NCI-H345 treated with DMSO at 0.1 percent for 48 hours (cell line): ENCODE measurements around the gene OMP.

Source experiments
- DNase-seq: peaks from one replicate; lab custom pipeline; 2025; ENCODE audit not compliant: unreplicated experiment; lab: John Stamatoyannopoulos, UW

The OMP gene

DNA sequence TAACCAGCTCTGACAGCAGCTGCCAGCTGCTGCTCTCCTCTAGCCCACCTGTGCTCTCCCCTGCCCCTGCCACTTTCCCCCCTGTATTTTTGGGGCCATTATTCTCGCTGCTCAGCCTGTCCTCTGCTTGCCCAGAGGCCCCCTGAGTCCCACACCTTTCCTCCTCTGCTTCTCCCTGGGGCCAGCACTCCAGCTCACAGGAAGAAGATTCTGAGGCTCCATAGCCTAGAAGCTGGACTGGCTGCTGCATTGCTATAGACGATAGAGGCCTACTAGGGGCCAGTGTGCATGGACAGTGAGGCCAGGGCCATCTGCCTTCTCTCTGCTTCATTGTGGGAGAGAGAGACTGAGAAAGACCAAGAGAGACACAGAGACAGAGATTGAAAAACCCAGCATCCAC is 679 bp downstream of the OMP start:
- no peak for DNase-seq

DNA sequence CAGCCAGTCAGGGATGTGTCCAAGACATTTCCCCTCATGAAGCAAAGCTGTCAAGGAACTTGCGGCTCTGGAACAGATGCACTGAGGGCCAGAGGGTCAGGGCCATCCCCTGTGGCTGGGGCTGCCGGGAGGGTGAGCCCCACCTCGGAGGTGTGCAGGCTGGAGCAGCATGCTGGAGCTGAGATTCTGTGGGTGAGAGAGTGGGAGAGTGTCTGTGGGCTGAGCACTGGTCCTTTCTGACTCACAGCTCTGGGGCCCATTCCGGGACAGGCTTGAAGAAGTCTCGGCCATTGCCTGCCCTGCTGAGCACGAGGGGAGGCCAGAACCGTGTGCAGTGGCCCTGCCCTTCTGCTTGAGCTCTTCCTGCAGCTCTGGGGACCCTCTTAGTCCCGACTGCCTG is 2.1 kb downstream of the OMP start:
- DNase-seq: no peak

DNA sequence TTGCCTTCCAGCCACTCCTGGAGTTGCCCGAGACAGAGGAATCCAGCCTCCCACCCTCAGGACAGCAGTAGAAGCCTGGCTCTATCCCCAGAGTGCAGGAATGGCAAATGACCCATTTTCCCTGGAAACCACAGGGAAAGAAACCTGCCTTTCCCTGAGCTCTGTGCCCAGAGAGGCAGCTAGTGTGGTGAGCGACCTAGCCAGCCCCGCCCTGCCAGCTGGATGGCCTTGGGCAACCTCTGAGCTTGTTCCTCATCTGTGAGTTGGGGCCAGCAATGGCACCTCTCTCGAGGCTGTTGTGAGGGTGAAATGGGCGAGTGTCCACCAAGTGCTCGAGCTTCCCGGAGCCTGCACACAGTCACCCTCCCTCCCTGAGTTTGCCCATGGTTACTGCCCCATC is 3.7 kb downstream of the OMP start:
- DNase-seq: no peak

DNA sequence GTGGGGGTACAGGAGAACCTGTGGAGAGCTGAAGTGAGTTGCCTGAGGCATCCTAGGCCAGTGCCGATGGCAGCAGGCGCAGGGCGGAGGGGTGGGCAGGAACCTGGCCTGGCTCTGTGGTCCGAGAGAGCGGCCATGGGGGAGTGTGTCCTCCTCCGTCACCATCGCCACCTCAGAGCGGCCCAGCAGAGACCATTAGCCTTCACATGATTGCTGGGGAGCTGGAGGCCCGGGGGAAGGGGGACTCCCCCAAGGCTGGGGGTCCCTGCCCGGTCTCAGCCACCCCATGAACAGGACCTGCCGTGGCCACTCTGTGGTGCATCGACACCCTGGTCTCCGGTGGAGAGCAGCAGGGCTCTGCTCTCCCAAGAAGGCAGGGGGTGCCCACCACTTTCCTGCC is 4.1 kb downstream of the OMP start:
- DNase-seq: no peak

DNA sequence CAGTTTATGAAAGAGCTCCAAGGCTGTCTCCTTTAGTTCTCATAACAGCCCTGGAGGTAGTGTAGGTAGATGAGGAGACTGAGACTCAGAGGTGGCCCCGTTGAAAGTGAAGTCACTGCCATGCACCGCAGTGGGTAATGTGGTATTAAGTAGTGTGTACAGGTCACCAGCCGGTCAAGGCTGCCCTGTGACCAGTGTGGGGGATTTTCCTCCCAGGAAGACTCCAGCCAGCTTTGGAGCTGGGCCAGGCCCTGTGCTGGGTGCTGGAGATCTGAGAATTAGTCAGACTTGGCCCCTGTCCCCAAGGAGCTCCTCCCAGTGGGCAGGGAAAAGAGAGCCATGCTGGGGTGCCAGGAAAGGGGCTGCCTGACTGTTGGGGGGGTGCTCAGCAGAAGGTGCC is 5.3 kb downstream of the OMP start:
- no peak for DNase-seq

DNA sequence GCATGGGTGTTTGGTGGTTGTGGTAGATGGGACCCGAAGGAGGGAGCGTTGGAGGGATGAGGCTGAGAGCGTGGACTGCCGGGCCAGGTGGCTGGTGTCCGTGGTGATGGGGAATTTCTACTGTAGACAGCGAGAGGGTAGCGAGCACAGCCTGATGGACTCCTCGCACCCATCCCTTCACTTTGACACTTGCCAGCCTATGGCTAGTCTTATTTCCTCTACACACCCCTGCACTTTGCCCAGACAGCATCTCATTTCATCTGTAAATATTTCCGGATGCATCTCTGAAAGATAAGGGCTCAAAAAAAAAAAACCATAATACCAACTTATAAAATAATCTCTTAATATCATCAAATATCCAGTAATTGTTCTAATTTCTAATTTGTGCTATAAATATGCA is 5.8 kb downstream of the OMP start:
- DNase-seq: no peak

DNA sequence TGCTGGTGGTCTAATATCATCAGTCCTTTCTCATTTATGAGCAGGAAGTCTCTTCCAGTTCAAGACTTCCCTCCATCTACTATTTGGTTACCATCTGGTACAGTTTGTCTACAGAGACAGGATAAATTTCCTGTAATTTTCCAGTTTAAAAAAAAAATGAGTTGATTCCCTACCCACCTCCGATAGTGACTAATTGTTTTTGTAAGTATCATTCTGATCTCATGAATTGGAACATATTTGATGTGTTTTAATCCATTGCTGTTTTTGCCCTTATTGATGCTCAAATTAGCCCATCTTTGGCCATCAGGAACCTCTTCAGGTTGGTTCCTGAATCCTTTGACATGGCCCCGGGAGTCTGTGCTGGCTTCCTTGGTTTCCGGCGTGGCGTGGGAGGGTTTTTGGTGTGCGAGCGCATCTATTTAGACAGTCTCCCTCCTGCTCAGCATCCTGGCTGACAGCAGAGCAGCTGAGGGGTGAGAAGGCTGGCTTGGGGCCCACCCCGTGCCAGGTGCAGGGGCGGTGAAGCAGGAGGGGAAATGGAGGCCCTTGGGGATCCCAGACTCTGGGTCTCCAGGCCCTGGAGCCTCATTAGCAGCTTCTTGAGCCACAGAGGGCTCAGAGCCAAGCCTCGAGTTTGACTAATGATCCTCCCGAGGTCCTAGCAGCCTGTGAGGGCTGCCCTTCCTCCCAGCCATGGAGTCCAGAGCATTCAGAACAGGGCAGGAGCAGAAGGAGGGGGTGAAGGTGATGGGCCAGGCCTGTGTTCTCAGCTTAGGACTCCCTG is 6.8 kb downstream of the OMP start:
- DNase-seq: no peak

DNA sequence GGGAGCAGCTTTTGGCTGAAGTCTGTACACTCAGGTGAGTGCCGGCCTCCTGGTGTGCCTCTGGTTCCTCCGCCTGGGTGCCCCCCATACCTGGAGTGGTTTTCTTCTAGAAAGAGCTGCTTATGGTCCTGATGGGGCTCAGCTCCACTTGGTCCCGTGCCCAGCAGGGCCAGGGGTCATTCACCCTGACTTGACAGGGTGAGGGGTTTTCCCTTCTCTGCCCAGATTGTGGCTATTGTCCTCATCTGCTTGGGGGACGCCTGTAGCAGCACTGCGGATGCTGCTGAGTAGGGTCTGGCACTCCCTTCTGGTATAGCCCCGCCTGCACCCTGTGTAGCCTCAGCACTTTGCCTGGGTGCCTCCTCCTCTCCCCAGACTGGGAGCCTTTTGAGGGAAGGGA is 8.2 kb downstream of the OMP start:
- DNase-seq: no peak

DNA sequence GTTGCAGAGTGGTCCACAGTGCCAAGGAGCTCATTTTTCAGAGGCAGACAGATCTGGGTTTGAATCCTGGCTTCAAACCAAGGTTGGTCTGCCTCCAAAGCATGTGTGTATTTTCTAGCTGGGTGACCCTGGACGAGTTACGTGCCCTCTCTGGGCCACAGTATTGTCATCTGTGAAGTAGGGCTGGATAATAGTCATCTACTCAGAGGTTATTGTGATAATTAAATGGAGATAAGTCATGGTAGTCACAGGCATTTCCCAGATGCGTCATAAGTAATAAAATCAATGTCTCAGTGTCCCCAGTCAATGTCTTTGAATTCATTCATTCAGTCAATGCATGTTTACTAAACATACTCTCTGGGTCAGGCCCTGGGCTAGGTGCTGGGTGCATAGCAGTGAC is 8.6 kb downstream of the OMP start:
- DNase-seq: no peak

DNA sequence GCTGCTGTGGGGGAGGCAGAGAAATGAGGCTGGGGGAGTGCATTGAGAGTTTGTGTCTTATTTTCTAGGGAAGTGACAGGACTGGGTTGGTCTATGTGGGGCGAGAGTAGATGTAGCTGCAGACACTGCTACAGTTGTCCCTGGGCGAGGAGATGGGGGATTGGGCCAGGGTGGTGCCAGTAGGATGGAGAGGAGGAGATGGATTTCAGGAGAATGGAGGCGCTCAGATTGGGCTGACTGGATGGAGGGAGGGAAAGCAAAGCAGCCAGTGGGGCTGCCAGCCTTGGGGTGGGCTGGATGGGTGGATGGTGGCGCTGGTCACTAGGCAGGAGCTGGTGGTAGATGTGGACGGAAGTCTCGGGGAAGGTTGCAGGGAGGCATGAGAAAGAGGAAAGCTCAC is 9.3 kb downstream of the OMP start:
- no peak for DNase-seq

DNA sequence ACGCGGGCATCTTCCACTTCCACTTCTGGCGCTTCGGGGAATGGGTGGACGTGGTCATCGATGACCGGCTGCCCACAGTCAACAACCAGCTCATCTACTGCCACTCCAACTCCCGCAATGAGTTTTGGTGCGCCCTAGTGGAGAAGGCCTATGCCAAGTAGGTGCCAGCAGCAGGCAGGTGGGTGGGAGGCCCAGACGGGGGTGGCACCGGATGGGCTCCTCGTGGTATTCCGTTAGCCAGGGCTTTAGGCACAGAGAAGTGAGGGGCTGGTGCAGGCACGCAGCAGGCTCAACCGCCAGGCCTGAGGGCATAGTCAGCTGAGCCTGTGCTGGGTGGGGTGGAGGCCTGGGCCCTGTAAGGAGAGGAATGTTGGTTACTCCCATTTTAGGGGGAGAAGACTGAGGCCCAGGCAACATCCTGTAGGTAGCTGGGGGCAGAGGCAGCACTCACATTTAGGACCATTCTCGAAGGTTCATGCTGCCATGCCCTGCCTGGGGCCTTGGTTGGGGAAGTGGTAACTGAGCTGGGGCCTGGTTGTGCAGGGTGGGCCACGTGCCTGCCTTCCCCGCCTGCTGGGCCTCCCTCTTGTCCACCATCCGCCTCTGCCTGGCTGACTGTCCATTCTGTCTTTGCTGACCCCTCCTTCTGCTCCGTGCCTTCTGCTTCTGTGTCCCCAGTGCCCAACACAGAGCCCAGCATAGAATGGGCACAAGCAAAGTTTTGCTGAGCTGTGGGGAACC is 10.2 kb downstream of the OMP start:
- no peak for DNase-seq

DNA sequence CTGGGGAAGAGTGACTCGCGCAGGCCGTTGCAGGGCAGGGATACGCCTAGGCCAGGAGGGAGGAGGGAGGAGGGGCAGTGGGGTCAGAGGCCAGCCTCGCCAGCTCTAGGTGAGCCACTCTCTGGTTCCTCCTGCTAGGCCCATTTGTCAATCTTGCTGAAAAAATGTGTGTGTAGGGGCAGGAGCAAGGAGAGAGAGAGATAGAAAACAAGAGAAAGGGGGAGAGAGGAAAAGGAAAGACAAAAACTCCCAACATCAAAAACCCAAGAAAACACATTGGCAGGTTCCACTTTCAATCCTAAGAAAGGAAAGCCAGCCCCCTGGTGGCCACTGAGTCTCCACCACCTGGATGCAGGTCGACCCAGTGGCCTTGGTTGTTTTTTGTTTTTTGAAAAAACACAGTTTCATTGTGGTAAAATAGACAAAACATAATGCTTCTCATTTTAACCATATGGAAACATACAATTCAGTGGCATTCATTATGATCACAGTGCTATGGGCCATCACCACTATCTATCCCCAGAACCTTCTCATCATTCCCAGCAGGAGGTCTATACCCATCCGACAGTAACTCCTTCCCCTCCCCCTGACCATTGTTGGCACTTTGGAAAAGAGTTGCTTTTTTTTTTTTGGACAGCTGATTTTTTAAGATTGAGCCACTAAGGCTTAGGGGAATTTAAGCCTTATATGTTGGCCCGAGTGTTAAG is 10.9 kb downstream of the OMP start:
- DNase-seq: no peak

DNA sequence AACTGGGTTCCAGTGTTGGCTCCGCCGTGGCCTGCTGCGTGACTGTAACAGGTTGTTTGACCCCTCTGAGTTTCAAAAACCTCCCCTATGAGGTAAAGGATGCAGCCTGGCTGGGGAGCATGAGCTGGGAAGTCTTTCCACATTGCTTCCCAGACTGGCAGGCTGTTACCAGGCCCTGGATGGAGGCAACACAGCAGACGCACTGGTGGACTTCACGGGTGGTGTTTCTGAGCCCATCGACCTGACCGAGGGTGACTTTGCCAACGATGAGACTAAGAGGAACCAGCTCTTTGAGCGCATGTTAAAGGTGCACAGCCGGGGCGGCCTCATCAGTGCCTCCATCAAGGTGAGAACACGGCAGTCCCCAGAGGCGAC is 11.4 kb downstream of the OMP start:
- no peak for DNase-seq

DNA sequence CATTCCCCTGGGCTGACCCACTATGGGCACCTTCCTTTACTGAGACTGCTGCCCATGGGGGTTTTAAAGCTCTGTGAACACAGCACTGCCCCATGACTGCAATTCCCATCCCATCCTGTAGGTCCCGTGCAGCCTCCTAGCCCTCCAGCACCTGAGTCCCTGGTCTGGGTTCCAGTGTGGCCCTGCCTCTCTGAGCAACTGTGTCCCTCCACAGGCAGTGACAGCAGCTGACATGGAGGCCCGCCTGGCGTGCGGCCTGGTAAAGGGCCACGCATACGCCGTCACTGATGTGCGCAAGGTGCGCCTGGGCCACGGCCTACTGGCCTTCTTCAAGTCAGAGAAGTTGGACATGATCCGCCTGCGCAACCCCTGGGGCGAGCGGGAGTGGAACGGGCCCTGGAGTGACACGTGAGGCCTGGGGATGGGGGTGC is 12.6 kb downstream of the OMP start:
- DNase-seq: no peak

DNA sequence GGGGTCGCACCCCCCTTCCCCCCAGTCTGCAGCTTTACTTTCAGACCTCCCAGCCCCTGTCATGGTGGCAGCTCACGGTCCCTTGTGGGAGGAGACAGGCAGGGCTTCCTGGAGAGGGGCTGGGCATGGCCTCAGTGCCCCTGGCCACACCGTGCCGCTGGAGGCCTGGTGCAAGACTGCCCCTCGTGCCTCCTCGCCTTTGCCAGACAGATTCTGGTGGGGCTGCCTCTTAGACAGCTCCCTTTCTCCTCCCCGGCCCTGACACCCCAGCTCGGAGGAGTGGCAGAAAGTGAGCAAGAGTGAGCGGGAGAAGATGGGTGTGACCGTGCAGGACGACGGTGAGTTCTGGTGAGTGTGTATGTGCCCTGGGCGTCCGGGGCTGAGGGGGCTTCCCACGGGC is 13.3 kb downstream of the OMP start:
- DNase-seq: no peak

DNA sequence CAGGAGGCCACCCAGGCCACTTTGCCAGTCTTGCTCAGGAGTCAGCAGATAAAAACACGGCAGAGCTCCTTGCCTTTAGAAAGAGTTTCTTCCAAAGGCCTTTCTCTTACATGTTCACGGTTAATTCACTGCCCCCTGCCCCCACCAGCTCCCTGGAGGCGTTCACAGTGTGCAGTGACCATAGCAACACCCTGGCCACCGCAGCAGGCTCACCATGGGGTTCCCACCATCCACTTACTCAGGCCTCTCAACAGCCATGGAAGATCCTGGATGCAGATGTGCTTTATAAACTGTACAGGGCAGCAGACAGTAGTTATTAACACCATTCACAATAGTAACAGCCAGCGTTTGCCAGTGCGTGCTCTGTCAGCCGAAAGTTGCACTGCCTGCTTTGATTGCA is 14.9 kb downstream of the OMP start:
- DNase-seq: no peak

DNA sequence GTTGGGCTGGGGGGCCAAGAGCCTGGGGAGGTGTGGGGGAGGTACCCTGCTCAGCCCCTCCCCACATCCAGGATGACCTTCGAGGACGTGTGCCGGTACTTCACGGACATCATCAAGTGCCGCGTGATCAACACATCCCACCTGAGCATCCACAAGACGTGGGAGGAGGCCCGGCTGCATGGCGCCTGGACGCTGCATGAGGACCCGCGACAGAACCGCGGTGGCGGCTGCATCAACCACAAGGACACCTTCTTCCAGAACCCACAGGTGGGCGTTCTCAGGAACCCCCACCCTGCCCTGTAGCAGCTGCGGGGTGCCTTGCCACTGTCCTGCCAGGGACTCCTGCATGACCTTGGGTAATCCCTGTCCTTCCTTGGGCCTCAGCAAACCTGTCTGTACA is 15.4 kb downstream of the OMP start:
- DNase-seq: no peak

DNA sequence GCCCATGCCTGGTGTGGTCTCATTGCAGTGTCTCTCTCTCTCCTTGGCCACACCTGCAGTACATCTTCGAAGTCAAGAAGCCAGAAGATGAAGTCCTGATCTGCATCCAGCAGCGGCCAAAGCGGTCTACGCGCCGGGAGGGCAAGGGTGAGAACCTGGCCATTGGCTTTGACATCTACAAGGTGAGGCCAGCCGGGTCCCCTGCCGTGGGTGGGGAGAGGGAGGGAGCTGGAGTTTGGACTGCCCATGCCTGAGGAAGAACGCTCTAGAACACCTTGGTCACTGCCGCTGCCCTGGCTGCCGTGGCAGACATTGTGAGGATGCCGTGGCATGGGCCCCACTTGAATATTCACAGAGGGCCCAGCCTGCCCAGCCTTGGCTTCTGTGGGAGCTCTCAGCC is 16.3 kb downstream of the OMP start:
- DNase-seq: no peak

DNA sequence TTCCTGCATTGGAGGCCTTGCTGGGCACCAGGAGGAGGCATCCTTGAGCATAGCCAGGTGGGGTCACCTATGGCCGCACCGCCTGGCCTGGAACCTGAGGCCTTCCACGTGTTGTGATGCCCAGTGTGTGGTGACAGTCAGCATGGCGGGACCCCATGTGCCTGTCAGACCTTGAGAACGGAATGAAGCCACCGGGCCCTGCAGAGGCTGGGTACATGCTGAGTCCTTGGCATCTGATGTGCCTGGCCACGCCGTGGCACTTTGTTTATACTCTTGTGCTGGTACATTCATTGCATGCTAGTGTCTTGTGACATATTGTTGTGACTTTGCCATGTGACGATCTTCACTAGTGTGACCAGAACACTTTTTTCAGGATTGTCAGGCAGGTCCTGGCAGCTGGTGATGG is 16.9 kb downstream of the OMP start:
- DNase-seq: no peak

DNA sequence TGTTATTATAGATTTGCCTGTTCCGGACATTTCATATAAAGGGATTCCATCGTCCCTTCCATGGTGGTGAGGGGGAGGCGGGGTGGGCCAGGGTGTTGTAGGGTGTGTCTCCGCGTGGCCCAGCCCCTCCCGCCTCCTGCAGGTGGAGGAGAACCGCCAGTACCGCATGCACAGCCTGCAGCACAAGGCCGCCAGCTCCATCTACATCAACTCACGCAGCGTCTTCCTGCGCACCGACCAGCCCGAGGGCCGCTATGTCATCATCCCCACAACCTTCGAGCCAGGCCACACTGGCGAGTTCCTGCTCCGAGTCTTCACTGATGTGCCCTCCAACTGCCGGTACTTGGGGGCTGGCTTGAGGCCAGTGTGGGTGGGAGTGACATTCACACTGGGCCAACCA is 17.9 kb downstream of the OMP start:
- DNase-seq: no peak

DNA sequence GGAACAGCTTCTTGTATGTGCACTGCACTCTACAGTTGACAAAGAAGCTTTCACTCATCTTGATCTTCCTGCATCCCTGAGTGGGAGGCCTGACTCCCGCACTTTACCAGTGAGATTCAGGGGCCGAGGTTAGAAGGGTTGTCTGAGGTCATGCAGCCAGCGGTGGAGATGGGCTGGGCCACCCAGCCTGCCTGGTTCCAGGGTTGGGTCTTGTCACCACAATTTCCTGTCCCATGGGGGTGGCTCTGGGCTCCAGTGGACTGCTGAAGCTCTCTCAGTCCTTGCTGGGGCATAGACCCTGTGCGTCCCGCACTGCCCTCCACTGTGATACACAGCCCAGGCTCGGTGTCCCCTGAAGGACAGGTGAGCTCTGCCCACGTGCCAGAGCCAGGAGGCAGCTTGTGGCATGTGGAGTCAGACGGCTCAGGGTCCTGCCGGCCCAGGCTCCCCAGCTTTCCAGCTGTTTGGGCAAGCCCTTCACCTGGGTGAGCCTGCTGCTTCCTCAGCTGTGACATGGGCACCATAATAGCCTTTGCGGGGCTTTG is 18.5 kb downstream of the OMP start:
- DNase-seq: no peak
